AG08395 (cell line): Measurements from ENCODE around the gene CDK18.

Experiments used
- DNase-seq: peaks from one replicate; pipeline ENCODE4 v3.0.0; 2012; ENCODE audit warnings: mixed read lengths, low spot score

The CDK18 gene

GRCh38 chr1:205538235-205538840 is 33.9 kb downstream of the CDK18 start:
- no peak for DNase-seq

GRCh38 chr1:205541161-205541886 is 36.9 kb downstream of the CDK18 start:
- DNase-seq = no peak

GRCh38 chr1:205542367-205542766 is 37.9 kb downstream of the CDK18 start:
- DNase-seq = no peak

GRCh38 chr1:205543351-205544301 is 39.2 kb downstream of the CDK18 start:
- peak; percentile 70 for DNase-seq

GRCh38 chr1:205545001-205545919 is 40.8 kb downstream of the CDK18 start:
- no peak for DNase-seq

GRCh38 chr1:205545991-205546390 is 41.5 kb downstream of the CDK18 start:
- no peak for DNase-seq

- DNase-seq = no peak
Observed at GRCh38 chr1:205546541-205546940, 42.1 kb downstream of the CDK18 start.

GRCh38 chr1:205547936-205548827 is 43.7 kb downstream of the CDK18 start:
- no peak for DNase-seq

GRCh38 chr1:205554026-205554811 is 49.8 kb downstream of the CDK18 start:
- no peak for DNase-seq

GRCh38 chr1:205561501-205562203 is 57.2 kb downstream of the CDK18 start:
- DNase-seq = no peak

- DNase-seq = no peak
Observed at GRCh38 chr1:205563927-205564441, 59.5 kb downstream of the CDK18 start.

GRCh38 chr1:205565799-205566198 is 61.3 kb downstream of the CDK18 start:
- no peak for DNase-seq

- DNase-seq = no peak
Observed at GRCh38 chr1:205567716-205568115, 63.2 kb downstream of the CDK18 start.

- no peak for DNase-seq
Observed at GRCh38 chr1:205568135-205568468, 63.6 kb downstream of the CDK18 start.

- peak; percentile 24 for DNase-seq
Observed at GRCh38 chr1:205568469-205569361, 64.2 kb downstream of the CDK18 start.

- no peak for DNase-seq
Observed at GRCh38 chr1:205569411-205570172, 65.1 kb downstream of the CDK18 start.

GRCh38 chr1:205570173-205570501 is 65.7 kb downstream of the CDK18 start:
- DNase-seq = no peak
